GM19035 (cell line): Measurements from ENCODE around the gene TPM4.
"Not testable (repeated sequence)": the region's sequence is repeated elsewhere in the genome, so short reads cannot be mapped to it uniquely, and the experiment has no call there.

Source experiments
- ATAC-seq: cut with Tn5 transposase; IDR thresholded peaks from one replicate; pipeline ENCODE4 v1.9.1; 2021; ENCODE audit not compliant: unreplicated experiment

Gene TPM4

GRCh38 chr19:16070366-16070990 lies 5.8 kb upstream of the TPM4 start:
- no peak for ATAC-seq

- ATAC-seq: no peak
These were observed 5.1 kb upstream of the TPM4 start for GRCh38 chr19:16071072-16071691.

- ATAC-seq: no peak
These were observed 2.8 kb upstream of the TPM4 start for GRCh38 chr19:16073481-16073880.

GRCh38 chr19:16073988-16074387 lies 2.3 kb upstream of the TPM4 start:
- ATAC-seq: no peak

- ATAC-seq: no peak
These were observed 1.6 kb upstream of the TPM4 start for GRCh38 chr19:16074488-16075365.

- no peak for ATAC-seq
These were observed 703 bp upstream of the TPM4 start for GRCh38 chr19:16075430-16076153.

GRCh38 chr19:16076958-16077611 lies 790 bp downstream of the TPM4 start:
- ATAC-seq: no peak

- ATAC-seq: no peak
These were observed 1.9 kb downstream of the TPM4 start for GRCh38 chr19:16077984-16078758.

GRCh38 chr19:16078759-16079707 lies 2.7 kb downstream of the TPM4 start:
- no peak for ATAC-seq

- no peak for ATAC-seq
These were observed 7.9 kb downstream of the TPM4 start for GRCh38 chr19:16084067-16084685.

- ATAC-seq: no peak
These were observed 8.8 kb downstream of the TPM4 start for GRCh38 chr19:16085115-16085514.

- not testable (repeated sequence) for ATAC-seq
These were observed 11.1 kb downstream of the TPM4 start for GRCh38 chr19:16087404-16087803.

GRCh38 chr19:16087940-16088339 lies 11.6 kb downstream of the TPM4 start:
- ATAC-seq: no peak

- ATAC-seq: no peak
These were observed 12.2 kb downstream of the TPM4 start for GRCh38 chr19:16088351-16089009.

GRCh38 chr19:16089010-16089846 lies 12.9 kb downstream of the TPM4 start:
- ATAC-seq: no peak

GRCh38 chr19:16091546-16092475 lies 15.5 kb downstream of the TPM4 start:
- no peak for ATAC-seq
